Upper lobe of left lung (tissue), 6 donors: ENCODE measurements around the gene STX8. TPM values are rescaled to one million over a fixed set of nuclear protein-coding genes. Genes with fewer than 3 reads are reported as not detected.

Experiments
- ATAC-seq, 2 donors: fragments of 200-7000 bp; cut with Tn5 transposase; one replicate each; pipeline ENCODE4 v1.9.1; 2022; ENCODE audit warnings: mild to moderate bottlenecking in 2 of 2, moderate library complexity in 2 of 2; ENCODE audit not compliant: low FRiP score in 2 of 2
- DNase-seq, 2 donors: peaks; one replicate each; pipeline ENCODE4 v3.0.0-alpha.2; 2019 to 2020
- H3K27ac ChIP-seq, 4 donors: fragments of 200-600 bp; sonication (generic); one replicate each; pipeline ENCODE4 v1.5.1; 2016 to 2019
- H3K27me3 ChIP-seq, 4 donors: fragments of 200-600 bp; sonication (generic); one replicate each; pipeline ENCODE4 v1.5.1; 2017 to 2019
- H3K36me3 ChIP-seq, 4 donors: fragments of 200-600 bp; sonication (generic); one replicate each; pipeline ENCODE4 v1.5.1; 2016 to 2019
- H3K4me1 ChIP-seq, 4 donors: fragments of 200-600 bp; sonication (generic); one replicate each; pipeline ENCODE4 v1.5.1; 2018 to 2019
- H3K4me3 ChIP-seq, 4 donors: fragments of 200-600 bp; sonication (generic); one replicate each; pipeline ENCODE4 v1.5.1; 2017 to 2019; ENCODE audit warnings: mild to moderate bottlenecking in 2 of 4, moderate library complexity in 1 of 4
- H3K9me3 ChIP-seq, 4 donors: fragments of 200-600 bp; sonication (generic); one replicate each; pipeline ENCODE4 v1.5.1; 2018 to 2019
- CTCF ChIP-seq, 6 experiments: fragments of 450-650 bp in 4 of 6; fragments of 200-600 bp in 2 of 6; sonication (generic) in 2 of 6; IDR thresholded peaks; one replicate each; pipeline ENCODE4 v1.5.1; 2016 to 2019; ENCODE audit warnings: antibody characterized with exemption in 6 of 6
- EP300 ChIP-seq, 4 donors: sonication (generic); formaldehyde crosslinking; IDR thresholded peaks; one replicate each; pipeline ENCODE4 v1.5.1; 2017; ENCODE audit warnings: antibody characterized with exemption in 4 of 4, control low read depth in 2 of 4
- POLR2A ChIP-seq, 4 donors: fragments of 450-650 bp; IDR thresholded peaks; one replicate each; pipeline ENCODE4 v1.5.1; 2016 to 2017; ENCODE audit warnings: antibody characterized with exemption in 4 of 4, mild to moderate bottlenecking in 2 of 4
- POLR2AphosphoS5 ChIP-seq, 2 donors: sonication (generic); formaldehyde crosslinking; IDR thresholded peaks; one replicate each; pipeline ENCODE4 v1.5.1; 2017; ENCODE audit warnings: antibody characterized with exemption in 2 of 2
- WGBS, 2 donors: methylation state at CpG; one replicate each; pipeline ENCODE4 v1.1.5; 2017 to 2018; 5-methylcytosine and 5-hydroxymethylcytosine counted together
- total RNA-seq, 6 donors: library from RNA; depleted of rRNA in 4 of 6; stranded (reverse); fragments of >200 nt in 4 of 6; gene quantifications; one replicate each; pipeline versions ENCODE4 v1.1.0 to v1.2.1, GENCODE V29; 2016 to 2021
- donor health status: DM: no; HTN: no; CAD: no; lungs with moderate emphysema.
- donor health status: DM: no; HTN: yes; CAD: no; lungs with severe emphysema.

The STX8 gene
- total RNA-seq, 6 donors from 2014 or later, result 39.2 to 138 (median 52.3) TPM

GRCh38 chr17:9472541-9472940 lies 103.1 kb downstream of the STX8 start:
- Histone ChIP-seq H3K4me3 (no peak overlapping the region), H3K9me3 (no peaks in the 10 kb centered on the region), H3K27ac (no peak overlapping the region), H3K4me1 (no peaks in the 10 kb centered on the region), H3K27me3 (no peaks in the 10 kb centered on the region), H3K36me3 (no peaks in the 10 kb centered on the region)
- DNase-seq (no peak), ATAC-seq (peak in 1 of 2 donors; percentile 68)
- WGBS, 2 donors, result 84 to 100% methylated on average over 3 of the region's 3 CpGs
- no peak for TF ChIP-seq POLR2AphosphoS5 (IDR thresholded peaks at IDR 0.05)
- no peak for TF ChIP-seq POLR2A (IDR thresholded peaks at IDR 0.05)

GRCh38 chr17:9472094-9472493 lies 103.5 kb downstream of the STX8 start:
- no peak for ATAC-seq
- TF ChIP-seq CTCF (IDR thresholded peaks at IDR 0.05), result no peak
- no peak overlapping the region for H3K4me3 ChIP-seq
- no peaks in the 10 kb centered on the region for H3K9me3 ChIP-seq
- no peaks in the 10 kb centered on the region for H3K36me3 ChIP-seq
- 92 to 100% methylated on average over 5 of the region's 5 CpGs for WGBS, 2 donors
- no peak for DNase-seq
- no peaks in the 10 kb centered on the region for H3K27me3 ChIP-seq
- no peak overlapping the region for H3K27ac ChIP-seq
- H3K4me1 ChIP-seq, result no peaks in the 10 kb centered on the region

GRCh38 chr17:9470171-9470570 lies 105.4 kb downstream of the STX8 start:
- no peaks in the 10 kb centered on the region for H3K36me3 ChIP-seq
- H3K9me3 ChIP-seq, result no peaks in the 10 kb centered on the region
- no peaks in the 10 kb centered on the region for H3K27me3 ChIP-seq
- ATAC-seq, result no peak
- H3K4me1 ChIP-seq, result no peaks in the 10 kb centered on the region
- no peak for DNase-seq
- TF ChIP-seq EP300 (IDR thresholded peaks at IDR 0.05), result no peak
- TF ChIP-seq CTCF (IDR thresholded peaks at IDR 0.05), result no peak
- TF ChIP-seq POLR2A (IDR thresholded peaks at IDR 0.05), result no peak
- no peak for TF ChIP-seq POLR2AphosphoS5 (IDR thresholded peaks at IDR 0.05)
- no peak overlapping the region for H3K4me3 ChIP-seq
- no peak overlapping the region for H3K27ac ChIP-seq
- 40 to 56% methylated on average over 4 of the region's 4 CpGs for WGBS, 2 donors

- WGBS, 2 donors, result 93% methylated on average over 4 of the region's 4 CpGs
- Histone ChIP-seq H3K27ac (no peak overlapping the region), H3K27me3 (no peaks in the 10 kb centered on the region), H3K4me3 (no peak overlapping the region), H3K36me3 (no peaks in the 10 kb centered on the region), H3K4me1 (no peaks in the 10 kb centered on the region), H3K9me3 (no peaks in the 10 kb centered on the region)
- TF ChIP-seq CTCF (IDR thresholded peaks at IDR 0.05) (no peak), POLR2AphosphoS5 (IDR thresholded peaks at IDR 0.05) (no peak), POLR2A (IDR thresholded peaks at IDR 0.05) (no peak), EP300 (IDR thresholded peaks at IDR 0.05) (no peak)
- ATAC-seq (no peak), DNase-seq (no peak)
Observed at GRCh38 chr17:9468937-9469336, 106.7 kb downstream of the STX8 start.

GRCh38 chr17:9468532-9468931 lies 107.1 kb downstream of the STX8 start:
- Histone ChIP-seq H3K9me3 (no peaks in the 10 kb centered on the region), H3K27ac (no peak overlapping the region), H3K27me3 (no peaks in the 10 kb centered on the region), H3K4me1 (no peaks in the 10 kb centered on the region), H3K36me3 (no peaks in the 10 kb centered on the region), H3K4me3 (no peak overlapping the region)
- ATAC-seq (peak in 1 of 2 donors; percentile 16), DNase-seq (peak in 1 of 2 donors; percentile 20)
- no peak for TF ChIP-seq EP300 (IDR thresholded peaks at IDR 0.05)
- no peak for TF ChIP-seq CTCF (IDR thresholded peaks at IDR 0.05)
- no peak for TF ChIP-seq POLR2AphosphoS5 (IDR thresholded peaks at IDR 0.05)
- no peak for TF ChIP-seq POLR2A (IDR thresholded peaks at IDR 0.05)
- 87 to 90% methylated on average over 7 to 10 of the region's 10 CpGs for WGBS, 2 donors
